Epithelial cell of proximal tubule (primary cell): ENCODE results near the gene ZNF275. TPM values are rescaled to one million over a fixed set of nuclear protein-coding genes. Genes with fewer than 3 reads are reported as not detected.

Experiments used
- DNase-seq: peaks from one replicate; pipeline ENCODE4 v3.0.0-alpha.2; 2011; ENCODE audit warnings: low read depth
- H3K4me3 ChIP-seq: 2 replicates; pipeline ENCODE4 v1.5.1; 2011; ENCODE audit warnings: low read depth, mild to moderate bottlenecking, low read length
- total RNA-seq: library from RNA; depleted of rRNA; stranded (reverse); fragments of >200 nt; gene quantifications from 2 replicates; pipeline ENCODE4 v1.2.3, GENCODE V29; 2015
- TF ChIP-seq, protein P1 (sequence below): conservative IDR thresholded peaks from 2 replicates; pipeline ENCODE4 v1.5.1; 2012; ENCODE audit warnings: low read depth, mild to moderate bottlenecking, low read length

Gene ZNF275
- total RNA-seq, 1 donor from 2014 or later = 4.8 TPM

DNA sequence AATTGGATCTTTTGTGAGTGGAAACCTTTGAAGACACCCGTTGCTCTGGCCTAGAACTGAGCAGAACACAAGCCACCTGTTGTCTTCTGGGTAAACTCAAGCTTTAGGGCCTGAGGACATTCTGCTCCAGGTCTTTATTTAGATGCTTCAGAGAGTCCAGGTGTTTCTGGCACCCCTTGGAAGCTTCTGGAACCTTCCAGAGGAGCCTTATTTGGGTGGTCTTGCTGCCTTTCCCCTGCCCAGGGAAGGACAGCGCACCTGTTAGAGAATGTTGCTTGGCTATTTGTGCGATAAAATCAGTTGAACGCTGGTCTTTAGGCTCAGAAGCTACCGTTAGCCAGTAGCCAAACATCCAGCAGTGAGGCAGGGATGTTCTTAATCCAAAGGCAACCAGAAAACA lies 3.0 kb downstream of the ZNF275 start:
- DNase-seq = no peak
- H3K4me3 ChIP-seq = no peak overlapping the region
- TF ChIP-seq, protein P1, sequence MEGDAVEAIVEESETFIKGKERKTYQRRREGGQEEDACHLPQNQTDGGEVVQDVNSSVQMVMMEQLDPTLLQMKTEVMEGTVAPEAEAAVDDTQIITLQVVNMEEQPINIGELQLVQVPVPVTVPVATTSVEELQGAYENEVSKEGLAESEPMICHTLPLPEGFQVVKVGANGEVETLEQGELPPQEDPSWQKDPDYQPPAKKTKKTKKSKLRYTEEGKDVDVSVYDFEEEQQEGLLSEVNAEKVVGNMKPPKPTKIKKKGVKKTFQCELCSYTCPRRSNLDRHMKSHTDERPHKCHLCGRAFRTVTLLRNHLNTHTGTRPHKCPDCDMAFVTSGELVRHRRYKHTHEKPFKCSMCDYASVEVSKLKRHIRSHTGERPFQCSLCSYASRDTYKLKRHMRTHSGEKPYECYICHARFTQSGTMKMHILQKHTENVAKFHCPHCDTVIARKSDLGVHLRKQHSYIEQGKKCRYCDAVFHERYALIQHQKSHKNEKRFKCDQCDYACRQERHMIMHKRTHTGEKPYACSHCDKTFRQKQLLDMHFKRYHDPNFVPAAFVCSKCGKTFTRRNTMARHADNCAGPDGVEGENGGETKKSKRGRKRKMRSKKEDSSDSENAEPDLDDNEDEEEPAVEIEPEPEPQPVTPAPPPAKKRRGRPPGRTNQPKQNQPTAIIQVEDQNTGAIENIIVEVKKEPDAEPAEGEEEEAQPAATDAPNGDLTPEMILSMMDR = no peak

DNA sequence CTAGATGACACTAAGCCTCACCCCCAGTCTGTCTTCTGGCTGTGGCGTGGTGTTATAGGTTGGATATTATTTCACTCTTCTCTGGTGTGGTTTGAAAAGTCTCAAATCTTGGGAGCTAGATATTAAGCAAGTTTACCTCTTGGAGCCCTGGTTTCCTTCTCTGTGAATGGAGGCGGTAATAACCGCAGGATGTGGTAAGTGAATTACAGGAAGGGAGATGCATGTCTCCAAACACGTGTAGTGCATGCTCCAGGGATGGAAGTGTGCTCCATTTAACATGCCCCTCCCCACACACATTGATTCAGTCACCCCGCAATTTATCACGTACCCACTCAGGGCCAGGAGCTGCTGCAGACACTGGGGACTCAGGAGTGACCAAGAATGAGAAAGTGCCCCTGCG lies 4.9 kb downstream of the ZNF275 start:
- TF ChIP-seq, protein P1 = no peak
- DNase-seq = no peak
- no peak overlapping the region for H3K4me3 ChIP-seq

DNA sequence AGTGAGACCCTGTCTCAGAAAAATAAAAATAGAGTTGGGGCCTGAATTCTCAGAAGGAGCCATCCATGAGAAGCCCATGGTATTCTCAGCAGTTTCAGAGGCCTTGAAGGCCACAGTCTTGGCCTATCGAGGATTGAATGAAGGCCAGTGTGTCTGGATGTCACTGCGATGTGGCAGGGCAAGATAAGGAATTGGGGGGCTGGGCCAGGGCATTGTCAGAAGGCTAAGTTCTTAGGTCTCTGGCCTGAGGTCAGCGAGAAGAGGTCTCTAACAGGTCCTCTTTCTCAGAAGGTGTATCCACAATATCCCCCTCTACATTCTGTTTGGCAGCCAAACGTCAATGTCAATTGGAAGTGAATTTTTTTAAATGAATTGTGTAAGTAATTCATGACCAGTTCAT lies 5.7 kb downstream of the ZNF275 start:
- H3K4me3 ChIP-seq = no peak overlapping the region
- TF ChIP-seq, protein P1 = no peak
- no peak for DNase-seq

DNA sequence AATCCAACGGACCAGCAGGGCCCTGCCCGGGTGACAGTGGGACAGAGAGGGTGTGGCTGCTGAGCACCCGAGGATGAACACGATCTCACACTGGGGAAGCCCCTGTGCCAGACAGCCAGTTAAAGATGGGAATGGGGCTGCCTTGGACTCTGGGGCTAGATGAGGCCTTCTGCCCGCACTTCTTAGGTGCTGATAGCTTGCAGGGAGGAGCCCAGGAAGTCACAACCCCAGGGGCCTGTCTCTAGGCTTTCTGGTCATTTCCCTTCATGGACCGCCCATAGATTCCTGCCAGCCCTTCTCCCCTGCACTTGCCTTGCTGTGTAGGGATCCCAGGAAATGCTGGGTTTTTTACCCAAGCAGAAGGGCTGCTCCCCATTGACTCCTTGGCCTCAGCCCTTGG lies 6.2 kb downstream of the ZNF275 start:
- no peak overlapping the region for H3K4me3 ChIP-seq
- DNase-seq = no peak
- TF ChIP-seq, protein P1 = no peak

DNA sequence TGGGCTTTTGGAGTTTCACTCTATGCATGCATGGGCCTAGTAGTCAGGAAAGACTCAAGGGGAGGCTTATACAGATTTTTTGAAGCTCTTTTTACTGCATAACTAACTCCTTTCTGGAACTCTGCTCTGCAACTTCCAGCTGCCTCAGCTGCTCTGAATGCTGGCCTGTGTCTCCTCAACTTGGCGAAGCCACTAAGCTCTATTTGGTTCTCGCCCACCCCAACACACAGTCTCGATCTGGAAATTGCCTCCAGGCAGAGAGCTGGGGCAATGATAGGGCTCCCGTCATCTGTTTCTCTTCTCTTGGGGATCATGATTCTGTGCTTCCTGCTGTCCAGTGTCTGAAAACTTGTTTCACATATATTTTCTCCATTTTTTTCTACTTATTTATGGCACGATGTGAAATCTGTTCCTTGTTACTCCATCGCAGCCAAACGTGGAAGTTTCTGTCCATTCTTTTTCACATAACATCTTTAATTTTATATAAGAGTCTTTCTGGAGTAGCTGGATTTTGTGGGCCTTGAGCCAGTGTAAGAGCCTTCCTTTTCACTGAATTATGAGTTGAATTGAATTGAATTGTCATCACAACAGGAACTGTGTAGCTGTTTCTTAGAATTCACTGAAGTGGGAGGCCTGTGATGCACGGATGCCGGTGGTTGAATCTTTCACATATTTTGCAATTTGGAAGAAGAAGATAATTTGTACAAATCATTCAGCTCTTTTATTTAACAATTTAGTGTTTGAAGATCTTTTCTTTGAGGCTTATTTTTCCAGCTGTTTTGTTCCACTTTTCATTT lies 9.0 kb downstream of the ZNF275 start:
- TF ChIP-seq, protein P1 = no peak
- no peak overlapping the region for H3K4me3 ChIP-seq
- DNase-seq = no peak

DNA sequence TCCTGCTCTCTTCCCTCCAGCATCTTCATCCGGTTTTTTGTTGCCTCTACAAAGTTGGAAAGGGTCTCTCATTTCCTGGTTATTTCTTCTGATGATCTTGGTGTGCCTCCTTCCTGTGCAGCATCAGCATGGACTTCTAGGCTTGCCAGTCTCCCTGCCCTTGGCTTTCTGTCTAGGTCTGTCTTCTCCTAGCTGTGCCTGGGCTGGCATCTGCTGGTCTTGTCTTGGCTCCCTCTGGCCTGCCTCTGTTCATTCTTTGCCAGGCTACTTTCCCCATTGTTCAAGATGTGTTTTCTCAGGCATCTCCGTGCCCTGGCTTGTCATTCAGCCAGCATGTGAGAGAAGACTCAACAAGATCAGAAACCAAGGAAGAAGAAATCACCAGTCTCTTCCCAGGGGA lies 9.7 kb downstream of the ZNF275 start:
- DNase-seq = no peak
- H3K4me3 ChIP-seq = no peak overlapping the region
- TF ChIP-seq, protein P1 = no peak

DNA sequence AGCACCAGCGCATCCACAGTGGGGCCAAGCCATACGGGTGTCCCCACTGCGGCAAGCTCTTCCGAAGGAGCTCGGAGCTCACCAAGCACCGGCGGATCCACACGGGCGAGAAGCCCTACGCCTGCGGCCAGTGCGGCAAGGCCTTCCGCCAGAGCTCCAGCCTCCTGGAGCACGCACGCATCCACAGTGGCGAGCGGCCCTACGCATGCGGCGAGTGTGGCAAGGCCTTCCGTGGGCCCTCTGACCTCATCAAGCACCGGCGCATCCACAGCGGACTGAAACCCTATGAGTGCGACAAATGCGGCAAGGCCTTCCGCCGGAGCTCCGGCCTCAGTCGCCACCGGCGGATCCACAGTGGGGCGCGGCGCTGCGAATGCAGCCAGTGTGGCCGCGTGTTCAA lies 13.6 kb downstream of the ZNF275 start:
- DNase-seq = no peak
- no peak overlapping the region for H3K4me3 ChIP-seq
- TF ChIP-seq, protein P1 = no peak
